Lung (tissue), 12 donors: ENCODE results near the gene UAP1. TPM values are rescaled to one million over a fixed set of nuclear protein-coding genes. Genes with fewer than 3 reads are reported as not detected.

Source experiments
- ATAC-seq: fragments of 200-7000 bp; cut with Tn5 transposase; one replicate; pipeline ENCODE4 v1.9.1; 2020; ENCODE audit warnings: moderate number of reproducible peaks; ENCODE audit not compliant: insufficient read depth, low FRiP score
- DNase-seq, 3 donors: peaks; one replicate each; pipeline ENCODE4 v3.0.0-alpha.2; 2013 to 2017
- H3K27ac ChIP-seq, 2 donors: one replicate each; pipeline ENCODE4 v1.5.1; 2013; ENCODE audit warnings: mild to moderate bottlenecking in 2 of 2, moderate library complexity in 2 of 2, control low read depth in 1 of 2, inconsistent platforms in 1 of 2, low read depth in 1 of 2, low read length in 1 of 2
- H3K27me3 ChIP-seq, 3 donors: one replicate each; pipeline ENCODE4 v1.5.1; 2013; ENCODE audit warnings: low read length in 2 of 3; ENCODE audit not compliant: control insufficient read depth in 3 of 3, insufficient read depth in 3 of 3
- H3K36me3 ChIP-seq, 4 donors: one replicate each; pipeline ENCODE4 v1.5.1; 2013; ENCODE audit warnings: low read length in 4 of 4, mild to moderate bottlenecking in 1 of 4, moderate library complexity in 1 of 4; ENCODE audit not compliant: control insufficient read depth in 4 of 4, insufficient read depth in 4 of 4
- H3K4me1 ChIP-seq, 5 donors: one replicate each; pipeline ENCODE4 v1.5.1; 2013; ENCODE audit warnings: low read length in 5 of 5, mild to moderate bottlenecking in 2 of 5, moderate library complexity in 1 of 5; ENCODE audit not compliant: control insufficient read depth in 5 of 5, insufficient read depth in 5 of 5
- H3K4me3 ChIP-seq: one replicate; pipeline ENCODE4 v1.5.1; 2013; ENCODE audit warnings: mild to moderate bottlenecking, control low read depth, moderate library complexity
- H3K9ac ChIP-seq, 2 donors: one replicate each; pipeline ENCODE4 v1.5.1; 2013; ENCODE audit warnings: low read length in 2 of 2, control low read depth in 1 of 2; ENCODE audit not compliant: insufficient read depth in 1 of 2
- H3K9me3 ChIP-seq, 4 donors: one replicate each; pipeline ENCODE4 v1.5.1; 2013; ENCODE audit warnings: low read length in 3 of 4, mild to moderate bottlenecking in 1 of 4, moderate library complexity in 1 of 4; ENCODE audit not compliant: control insufficient read depth in 4 of 4, insufficient read depth in 3 of 4
- CTCF ChIP-seq: IDR thresholded peaks from 2 replicates; pipeline ENCODE4 v1.5.1; 2012; ENCODE audit warnings: mild to moderate bottlenecking; ENCODE audit errors: control extremely low read depth, extremely low read depth
- WGBS, 2 donors: extraction: QIAGEN DNeasy Blood & Tissue Kit; methylation state at CpG; one replicate each; pipeline ENCODE4 v1.1.7; 2013; 5-methylcytosine and 5-hydroxymethylcytosine counted together
- polyA plus RNA-seq, 2 donors: library from polyadenylated mRNA; stranded (reverse); fragments of 200-250 nt; gene quantifications; one replicate each; pipeline ENCODE4 v1.2.1, GENCODE V29; 2013
- total RNA-seq, 2 donors: library from RNA; depleted of rRNA in 1 of 2; stranded (reverse); fragments of >200 nt in 1 of 2; gene quantifications; one replicate each; pipeline ENCODE4 v1.2.1, GENCODE V29; 2014 to 2021
- donor health status: control.
- donor health status: control.
- donor health status: Bipolar disorder and iron deficiency.
- donor health status: healthy.
- donor health status: DM: yes; HTN: yes; CAD: no.

The UAP1 gene
- total and polyA plus RNA-seq, 4 donors: 34.7 to 43.4 (median 39.2) TPM

- Histone ChIP-seq H3K4me1 (no peaks in the 10 kb centered on the region), H3K36me3 (peaks cover 1 to 29% (median 18%) of the 10 kb centered on the region in 4 donors), H3K27ac (no peak overlapping the region), H3K9me3 (no peaks in the 10 kb centered on the region), H3K4me3 (no peak overlapping the region), H3K27me3 (no peaks in the 10 kb centered on the region), H3K9ac (no peak overlapping the region)
- TF ChIP-seq CTCF: no peak
- ATAC-seq (no peak), DNase-seq (no peak)
- WGBS, 2 donors: 96% methylated on average over 5 of the region's 5 CpGs
These were observed 26.3 kb downstream of the UAP1 start for GRCh38 chr1:162587761-162588260.

GRCh38 chr1:162590101-162590500 lies 28.6 kb downstream of the UAP1 start:
- H3K9ac ChIP-seq: no peak overlapping the region
- no peak for TF ChIP-seq CTCF
- H3K27me3 ChIP-seq: no peaks in the 10 kb centered on the region
- H3K36me3 ChIP-seq: peaks cover 5 to 33% (median 15%) of the 10 kb centered on the region in 4 donors
- H3K27ac ChIP-seq: no peak overlapping the region
- DNase-seq (no peak), ATAC-seq (no peak)
- 84 to 92% methylated on average over 3 of the region's 3 CpGs for WGBS, 2 donors
- no peak overlapping the region for H3K4me3 ChIP-seq
- H3K4me1 ChIP-seq: no peaks in the 10 kb centered on the region
- H3K9me3 ChIP-seq: no peaks in the 10 kb centered on the region

- H3K4me1 ChIP-seq: no peaks in the 10 kb centered on the region
- no peak overlapping the region for H3K9ac ChIP-seq
- H3K4me3 ChIP-seq: no peak overlapping the region
- peaks cover 5 to 33% (median 15%) of the 10 kb centered on the region in 4 donors for H3K36me3 ChIP-seq
- DNase-seq (no peak), ATAC-seq (no peak)
- no peak for TF ChIP-seq CTCF
- H3K9me3 ChIP-seq: no peaks in the 10 kb centered on the region
- no peak overlapping the region for H3K27ac ChIP-seq
- no peaks in the 10 kb centered on the region for H3K27me3 ChIP-seq
- 100% methylated on average over 2 of the region's 2 CpGs for WGBS, 2 donors
These were observed 29.2 kb downstream of the UAP1 start for GRCh38 chr1:162590686-162591085.

GRCh38 chr1:162596514-162597170 lies 35.1 kb downstream of the UAP1 start:
- Histone ChIP-seq H3K36me3 (peaks cover 5 to 32% (median 13%) of the 10 kb centered on the region in 4 donors), H3K27me3 (no peaks in the 10 kb centered on the region), H3K4me1 (no peaks in the 10 kb centered on the region), H3K4me3 (no peak overlapping the region), H3K9ac (no peak overlapping the region), H3K9me3 (no peaks in the 10 kb centered on the region), H3K27ac (no peak overlapping the region)
- TF ChIP-seq CTCF: no peak
- ATAC-seq (no peak), DNase-seq (no peak)
- WGBS, 2 donors: 95 to 96% methylated on average over 2 of the region's 2 CpGs
